ENCODE data around the gene THAP10.

- TF ChIP-seq CTCF (IDR thresholded peaks at IDR 0.05) (no peak), POLR2A (IDR thresholded peaks at IDR 0.05) (no peak)
These were observed 14.6 kb upstream of the THAP10 start for GRCh38 chr15:70906842-70907241.
